Measurements from ENCODE around the gene QDPR. TPM values are rescaled to one million over a fixed set of nuclear protein-coding genes. Genes with fewer than 3 reads are reported as not detected.
A peak's percentile ranks its signal among the peaks of the same experiment; 100 is the strongest.

Gene QDPR
- total RNA-seq, 1 donor from 2014 or later: 32.7 TPM

DNA sequence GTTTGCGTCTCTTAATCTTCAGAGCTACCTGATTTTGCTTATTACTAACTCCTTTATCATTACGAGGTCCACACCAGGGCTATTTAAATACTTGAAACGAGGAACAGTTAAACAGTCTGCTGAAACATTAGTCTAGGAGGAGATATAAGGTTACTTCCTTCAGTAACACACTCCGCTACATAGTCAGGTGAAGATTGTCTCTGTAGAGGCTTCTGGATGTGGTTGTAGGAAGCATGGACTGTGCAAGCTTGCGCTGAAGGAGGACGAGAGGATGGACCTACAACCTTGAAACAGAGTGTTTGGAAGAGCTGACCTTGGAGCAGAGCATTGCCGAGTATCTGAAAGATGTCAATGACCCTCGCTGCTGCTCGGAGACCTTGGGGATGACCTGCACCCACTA, 3.0 kb upstream of the QDPR start, which contains the start of gene CLRN2:
Gene CLRN2 (plus strand): TSS at position 301 of the 400 bp plus-strand sequence. CDS start 102 bp downstream, outside the sequence.
- no peaks in the 10 kb centered on the region for H3K27me3 ChIP-seq
- H3K9me3 ChIP-seq: no peaks in the 10 kb centered on the region
- TF ChIP-seq CTCF (IDR thresholded peaks at IDR 0.05): no peak
- DNase-seq (ENCODE audit: low spot score in 2 of 2): no peak
- intact Hi-C loops (cut with DNase I): no loop called here
- H3K27ac ChIP-seq: no peak within 1 kb of the TSS
- H3K4me1 ChIP-seq: peaks cover 3 to 16% of the 10 kb centered on the region in 2 donors
- no peaks in the 10 kb centered on the region for H3K36me3 ChIP-seq
- no peak within 1 kb of the TSS for H3K4me3 ChIP-seq

DNA sequence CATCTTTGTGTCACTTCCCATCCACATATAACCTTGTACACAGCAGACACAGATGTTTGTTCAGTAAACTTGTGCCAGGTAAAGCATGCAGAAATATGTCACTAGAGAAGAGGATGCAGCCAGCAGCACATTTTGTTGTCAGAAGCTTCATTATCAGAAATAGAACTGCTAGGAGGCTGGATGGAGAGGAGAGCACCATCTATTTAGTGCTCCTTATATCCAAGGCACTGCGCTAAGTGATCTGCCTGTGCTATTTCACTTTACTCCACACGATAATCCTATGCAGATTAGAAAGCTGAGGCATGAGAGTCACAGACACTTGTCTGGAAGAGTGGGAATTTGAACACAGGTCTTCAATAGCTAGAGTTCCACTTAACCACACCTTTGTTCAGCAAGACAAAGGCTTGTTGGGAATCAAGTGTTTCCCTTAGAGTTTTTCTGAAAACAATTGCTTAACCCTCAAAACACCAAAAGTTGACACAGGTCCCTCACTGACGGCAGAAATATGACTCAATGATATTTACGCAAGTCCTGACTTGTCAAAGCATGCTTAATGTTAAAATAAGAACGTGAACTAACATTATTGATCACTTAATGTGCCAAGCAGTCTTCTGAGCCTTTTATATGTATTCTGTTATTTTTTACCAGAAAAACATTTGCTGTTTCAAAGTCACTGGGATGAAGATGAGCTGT, 1.2 kb upstream of the QDPR start:
- no peak overlapping the region for H3K4me3 ChIP-seq
- H3K36me3 ChIP-seq: peaks cover 2 to 11% of the 10 kb centered on the region in 2 donors
- no peak for TF ChIP-seq CTCF (IDR thresholded peaks at IDR 0.05)
- DNase-seq (ENCODE audit: low spot score in 2 of 2): no peak
- intact Hi-C loops (cut with DNase I): loop anchor here (2.0 kb wide), 2 partner anchors 36 to 64 kb away; partner anchors contain the start of gene LAP3
- H3K4me1 ChIP-seq: peaks cover 3 to 16% of the 10 kb centered on the region in 2 donors
- H3K9me3 ChIP-seq: no peaks in the 10 kb centered on the region
- peak overlapping the region; percentile 50 to 80 for H3K27ac ChIP-seq
- H3K27me3 ChIP-seq: no peaks in the 10 kb centered on the region

- H3K27me3 ChIP-seq: no peaks in the 10 kb centered on the region
- peaks cover 3 to 16% of the 10 kb centered on the region in 2 donors for H3K4me1 ChIP-seq
- H3K36me3 ChIP-seq: peaks cover 8 to 13% of the 10 kb centered on the region in 2 donors
- no peak for TF ChIP-seq CTCF (IDR thresholded peaks at IDR 0.05)
- H3K9me3 ChIP-seq: no peaks in the 10 kb centered on the region
- intact Hi-C loops (cut with DNase I): no loop called here
- peak overlapping the region; percentile 75 to 100 for H3K4me3 ChIP-seq
- H3K27ac ChIP-seq: peak overlapping the region; percentile 65 to 80
- peak in 1 of 2 donors; percentile 68 for DNase-seq (ENCODE audit: low spot score in 2 of 2)
These were observed 361 bp downstream of the QDPR start for GRCh38 chr4:17511509-17511949.

DNA sequence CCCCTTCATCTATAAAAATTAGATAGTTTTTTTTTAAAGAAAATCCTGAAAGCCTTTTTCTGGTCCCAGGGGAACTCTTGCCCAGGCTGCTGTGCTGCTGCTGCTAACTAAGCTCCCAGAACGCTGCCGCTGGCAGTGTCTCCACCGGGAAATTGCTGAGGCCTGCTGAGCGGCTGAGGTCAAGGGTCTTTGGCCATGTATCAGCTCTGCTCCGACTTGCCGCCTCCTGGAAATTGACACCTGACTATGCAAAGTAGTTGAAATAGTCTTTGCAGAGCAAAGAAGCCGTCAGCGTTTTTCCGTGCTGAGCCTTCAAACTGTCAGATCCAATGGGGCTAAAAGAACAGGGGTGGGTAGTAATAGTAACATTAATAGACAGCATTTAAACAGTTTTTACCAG, 839 bp downstream of the QDPR start:
- no peak for DNase-seq (ENCODE audit: low spot score in 2 of 2)
- H3K27ac ChIP-seq: peak overlapping the region; percentile 65 to 80
- no peaks in the 10 kb centered on the region for H3K9me3 ChIP-seq
- TF ChIP-seq CTCF (IDR thresholded peaks at IDR 0.05): no peak
- peaks cover 3 to 16% of the 10 kb centered on the region in 2 donors for H3K4me1 ChIP-seq
- intact Hi-C loops (cut with DNase I): no loop called here
- peak overlapping the region; percentile 75 to 100 for H3K4me3 ChIP-seq
- peaks cover 8 to 13% of the 10 kb centered on the region in 2 donors for H3K36me3 ChIP-seq
- H3K27me3 ChIP-seq: no peaks in the 10 kb centered on the region

DNA sequence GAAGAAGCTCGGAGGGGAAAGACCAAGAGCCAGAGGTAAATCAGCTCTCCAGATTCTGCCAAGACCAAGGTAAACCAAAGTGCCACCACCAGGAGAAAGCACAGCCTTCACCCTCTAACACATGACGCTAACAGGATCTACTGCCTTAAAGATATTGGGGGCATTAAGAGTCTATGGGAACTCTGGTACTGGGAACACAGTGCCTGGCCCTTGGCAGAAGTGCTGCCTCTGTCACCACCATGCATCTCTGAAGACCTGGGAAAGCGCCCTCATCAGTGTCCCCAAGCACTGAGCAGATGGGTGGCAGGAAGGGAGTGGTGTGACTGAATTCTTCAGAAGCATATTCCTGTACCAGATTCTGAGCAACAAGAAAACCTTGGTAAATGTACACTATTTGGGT, 1.3 kb downstream of the QDPR start:
- DNase-seq (ENCODE audit: low spot score in 2 of 2): no peak
- no peak for TF ChIP-seq CTCF (IDR thresholded peaks at IDR 0.05)
- Histone ChIP-seq H3K27ac (peak overlapping the region; percentile 65 to 80), H3K4me1 (peaks cover 3 to 16% of the 10 kb centered on the region in 2 donors), H3K9me3 (no peaks in the 10 kb centered on the region), H3K4me3 (peak overlapping the region; percentile 75 to 100), H3K27me3 (no peaks in the 10 kb centered on the region), H3K36me3 (peaks cover 8 to 13% of the 10 kb centered on the region in 2 donors)
- intact Hi-C loops (cut with DNase I): no loop called here
